ENCODE data around the gene SLC25A33.
"Not testable (repeated sequence)": the region's sequence is repeated elsewhere in the genome, so short reads cannot be mapped to it uniquely, and the experiment has no call there.

The SLC25A33 gene

DNA sequence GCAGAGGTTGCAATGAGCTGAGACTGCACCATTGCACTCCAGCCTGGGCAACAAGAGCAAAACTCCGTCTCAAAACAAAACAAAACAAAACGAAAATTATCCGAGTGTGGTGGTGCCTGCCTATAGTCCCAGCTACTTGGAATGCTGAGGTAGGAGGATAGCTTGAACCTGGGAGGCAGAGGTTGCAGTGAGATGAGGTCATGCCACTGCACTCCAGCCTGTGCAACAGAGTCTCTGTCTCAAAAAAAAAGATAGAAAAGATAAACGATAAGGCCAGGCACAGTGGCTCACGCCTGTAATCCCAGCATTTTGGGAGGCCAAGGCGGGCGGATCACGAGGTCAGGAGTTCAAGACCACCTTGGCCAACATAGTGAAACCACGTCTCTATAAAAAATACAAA lies 23.7 kb upstream of the SLC25A33 start:
- H4K5ac ChIP-seq (ENCODE audit: low read length); H3K4ac ChIP-seq (ENCODE audit: low read depth, low read length); H3K79me2 ChIP-seq (ENCODE audit: control insufficient read depth, insufficient read depth, low read length); H3K18ac ChIP-seq (ENCODE audit: low read length); H3K4me3 ChIP-seq (ENCODE audit: low read length); H3K4me2 ChIP-seq (ENCODE audit: low read length); H3K4me1 ChIP-seq (ENCODE audit: control insufficient read depth, low read depth, low read length); H2BK15ac ChIP-seq (replicated peaks; ENCODE audit: low read depth); H3K79me1 ChIP-seq (ENCODE audit: low read length); H2BK5ac ChIP-seq (ENCODE audit: low read length); H3K27me3 ChIP-seq (ENCODE audit: insufficient read depth, low read length, poor library complexity); H3K9ac ChIP-seq (ENCODE audit: low read length); H2AK5ac ChIP-seq (ENCODE audit: low read length); H4K8ac ChIP-seq (ENCODE audit: low read depth, low read length); H3K27ac ChIP-seq (ENCODE audit: low read depth, low read length); H3K23ac ChIP-seq (ENCODE audit: low read length); H3K36me3 ChIP-seq (ENCODE audit: control insufficient read depth, insufficient read depth, low read length); DNase-seq; H2BK120ac ChIP-seq (ENCODE audit: low read depth, low read length); H3K56ac ChIP-seq (ENCODE audit: low read length): not testable (repeated sequence)
- WGBS (ENCODE audit: extremely low coverage, insufficient coverage, low lambda C conversion rate), result no CpG with 5 or more reads among the region's 9 CpGs

DNA sequence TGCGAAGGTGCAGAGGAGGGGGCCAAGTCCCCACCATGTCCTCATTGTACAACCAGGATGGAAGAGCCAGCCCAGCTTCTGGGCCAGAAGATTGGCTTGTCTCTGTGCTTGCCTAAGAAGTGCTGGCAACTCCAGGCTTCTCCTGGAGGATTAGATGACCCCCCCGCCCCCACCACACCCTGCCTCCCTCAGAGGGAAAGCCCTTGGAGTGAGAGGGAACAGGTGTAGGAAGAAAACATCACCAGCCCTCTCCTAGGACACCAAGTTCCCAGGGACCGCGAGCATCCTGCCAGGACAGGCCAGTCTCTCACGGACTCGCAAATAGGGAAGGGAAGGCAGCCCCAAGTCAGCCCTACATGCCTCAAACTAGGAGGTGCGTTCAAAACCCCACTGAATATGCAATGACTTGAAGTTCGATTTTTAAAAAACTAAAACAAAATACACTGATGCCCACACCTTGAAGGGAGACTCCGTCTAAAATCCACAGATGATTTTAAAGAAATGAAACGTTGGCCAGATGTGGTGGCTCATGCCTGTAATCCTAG lies 20.7 kb upstream of the SLC25A33 start:
- no CpG with 5 or more reads among the region's 10 CpGs for WGBS (ENCODE audit: extremely low coverage, insufficient coverage, low lambda C conversion rate)
- H2BK120ac ChIP-seq (ENCODE audit: low read depth, low read length), result no peak overlapping the region
- H3K27ac ChIP-seq (ENCODE audit: low read depth, low read length), result no peak overlapping the region
- no peak overlapping the region for H3K56ac ChIP-seq (ENCODE audit: low read length)
- H4K8ac ChIP-seq (ENCODE audit: low read depth, low read length), result no peak overlapping the region
- no peak for DNase-seq
- no peak overlapping the region for H2BK5ac ChIP-seq (ENCODE audit: low read length)
- H3K36me3 ChIP-seq (ENCODE audit: control insufficient read depth, insufficient read depth, low read length), result no peaks in the 10 kb centered on the region
- no peaks in the 10 kb centered on the region for H3K27me3 ChIP-seq (ENCODE audit: insufficient read depth, low read length, poor library complexity)
- H3K4me3 ChIP-seq (ENCODE audit: low read length), result no peak overlapping the region
- no peaks in the 10 kb centered on the region for H3K79me1 ChIP-seq (ENCODE audit: low read length)
- H3K23ac ChIP-seq (ENCODE audit: low read length), result no peak overlapping the region
- no peaks in the 10 kb centered on the region for H3K4me1 ChIP-seq (ENCODE audit: control insufficient read depth, low read depth, low read length)
- no peak overlapping the region for H4K5ac ChIP-seq (ENCODE audit: low read length)
- H2AK5ac ChIP-seq (ENCODE audit: low read length), result no peak overlapping the region
- no peaks in the 10 kb centered on the region for H3K79me2 ChIP-seq (ENCODE audit: control insufficient read depth, insufficient read depth, low read length)
- H3K18ac ChIP-seq (ENCODE audit: low read length), result no peak overlapping the region
- H2BK15ac ChIP-seq (replicated peaks; ENCODE audit: low read depth), result no peak overlapping the region
- no peak overlapping the region for H3K4me2 ChIP-seq (ENCODE audit: low read length)
- H3K4ac ChIP-seq (ENCODE audit: low read depth, low read length), result no peak overlapping the region
- no peak overlapping the region for H3K9ac ChIP-seq (ENCODE audit: low read length)

DNA sequence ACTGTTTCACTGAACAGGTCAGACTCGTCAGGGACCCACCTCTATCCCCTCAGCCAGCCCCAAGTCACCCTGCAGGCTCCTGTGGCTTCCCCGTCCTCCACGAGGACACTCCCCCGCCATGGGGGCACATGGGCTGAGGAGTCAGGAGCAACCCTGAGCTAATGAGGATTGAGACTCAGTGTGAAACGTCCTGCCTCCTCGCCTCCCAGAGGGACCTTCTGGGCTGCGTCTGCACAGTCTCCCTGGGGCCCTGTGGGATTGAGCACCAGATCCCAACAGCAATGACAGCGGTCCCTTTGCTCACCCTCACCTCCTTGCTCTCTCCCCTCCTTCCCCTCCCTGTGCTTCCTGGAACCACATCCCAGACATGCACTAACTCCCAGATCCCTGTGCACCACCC lies 18.9 kb upstream of the SLC25A33 start:
- H3K4ac ChIP-seq (ENCODE audit: low read depth, low read length), result no peak overlapping the region
- H2AK5ac ChIP-seq (ENCODE audit: low read length), result no peak overlapping the region
- no peak overlapping the region for H4K8ac ChIP-seq (ENCODE audit: low read depth, low read length)
- H2BK120ac ChIP-seq (ENCODE audit: low read depth, low read length), result no peak overlapping the region
- H3K4me1 ChIP-seq (ENCODE audit: control insufficient read depth, low read depth, low read length), result no peaks in the 10 kb centered on the region
- H3K36me3 ChIP-seq (ENCODE audit: control insufficient read depth, insufficient read depth, low read length), result no peaks in the 10 kb centered on the region
- H3K4me2 ChIP-seq (ENCODE audit: low read length), result no peak overlapping the region
- no peaks in the 10 kb centered on the region for H3K27me3 ChIP-seq (ENCODE audit: insufficient read depth, low read length, poor library complexity)
- H3K9ac ChIP-seq (ENCODE audit: low read length), result no peak overlapping the region
- H3K23ac ChIP-seq (ENCODE audit: low read length), result no peak overlapping the region
- no peak overlapping the region for H3K27ac ChIP-seq (ENCODE audit: low read depth, low read length)
- WGBS (ENCODE audit: extremely low coverage, insufficient coverage, low lambda C conversion rate), result no CpG with 5 or more reads among the region's 8 CpGs
- H3K79me1 ChIP-seq (ENCODE audit: low read length), result no peaks in the 10 kb centered on the region
- H3K18ac ChIP-seq (ENCODE audit: low read length), result no peak overlapping the region
- no peak for DNase-seq
- no peak overlapping the region for H4K5ac ChIP-seq (ENCODE audit: low read length)
- no peak overlapping the region for H2BK15ac ChIP-seq (replicated peaks; ENCODE audit: low read depth)
- peak overlapping the region; percentile 25 for H3K56ac ChIP-seq (ENCODE audit: low read length)
- no peak overlapping the region for H2BK5ac ChIP-seq (ENCODE audit: low read length)
- no peaks in the 10 kb centered on the region for H3K79me2 ChIP-seq (ENCODE audit: control insufficient read depth, insufficient read depth, low read length)
- H3K4me3 ChIP-seq (ENCODE audit: low read length), result no peak overlapping the region

DNA sequence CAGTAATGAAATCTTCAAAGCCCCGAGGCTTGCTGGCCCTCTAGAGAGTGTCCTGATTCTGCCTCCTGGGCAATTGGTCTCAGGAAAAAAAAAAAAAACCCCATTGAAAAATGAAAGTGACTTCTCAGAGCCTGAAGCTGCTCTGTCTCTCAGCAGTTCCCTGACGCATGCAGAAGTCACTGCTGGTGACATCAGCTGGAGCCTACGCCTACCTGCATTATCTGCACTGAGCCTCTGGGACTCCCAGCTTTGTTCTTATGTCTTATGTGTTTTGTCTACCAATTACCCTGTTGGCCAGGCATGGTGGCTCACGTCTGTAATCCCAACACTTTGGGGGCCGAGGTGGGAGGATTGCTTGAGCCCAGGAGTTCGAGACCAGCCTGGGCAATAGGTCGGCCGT lies 10.1 kb upstream of the SLC25A33 start:
- WGBS (ENCODE audit: extremely low coverage, insufficient coverage, low lambda C conversion rate), result no CpG with 5 or more reads among the region's 8 CpGs
- DNase-seq, result peak; percentile 33
- no peaks in the 10 kb centered on the region for H3K36me3 ChIP-seq (ENCODE audit: control insufficient read depth, insufficient read depth, low read length)
- no peaks in the 10 kb centered on the region for H3K4me1 ChIP-seq (ENCODE audit: control insufficient read depth, low read depth, low read length)
- H3K4ac ChIP-seq (ENCODE audit: low read depth, low read length), result no peak overlapping the region
- H2BK15ac ChIP-seq (replicated peaks; ENCODE audit: low read depth), result no peak overlapping the region
- H3K4me2 ChIP-seq (ENCODE audit: low read length), result no peak overlapping the region
- no peak overlapping the region for H3K23ac ChIP-seq (ENCODE audit: low read length)
- H4K8ac ChIP-seq (ENCODE audit: low read depth, low read length), result no peak overlapping the region
- no peaks in the 10 kb centered on the region for H3K79me1 ChIP-seq (ENCODE audit: low read length)
- no peak overlapping the region for H2BK5ac ChIP-seq (ENCODE audit: low read length)
- H3K18ac ChIP-seq (ENCODE audit: low read length), result no peak overlapping the region
- H4K5ac ChIP-seq (ENCODE audit: low read length), result no peak overlapping the region
- no peak overlapping the region for H2AK5ac ChIP-seq (ENCODE audit: low read length)
- H3K27ac ChIP-seq (ENCODE audit: low read depth, low read length), result no peak overlapping the region
- no peak overlapping the region for H3K4me3 ChIP-seq (ENCODE audit: low read length)
- no peak overlapping the region for H3K56ac ChIP-seq (ENCODE audit: low read length)
- H3K79me2 ChIP-seq (ENCODE audit: control insufficient read depth, insufficient read depth, low read length), result no peaks in the 10 kb centered on the region
- H3K9ac ChIP-seq (ENCODE audit: low read length), result no peak overlapping the region
- no peak overlapping the region for H2BK120ac ChIP-seq (ENCODE audit: low read depth, low read length)
- H3K27me3 ChIP-seq (ENCODE audit: insufficient read depth, low read length, poor library complexity), result no peaks in the 10 kb centered on the region

DNA sequence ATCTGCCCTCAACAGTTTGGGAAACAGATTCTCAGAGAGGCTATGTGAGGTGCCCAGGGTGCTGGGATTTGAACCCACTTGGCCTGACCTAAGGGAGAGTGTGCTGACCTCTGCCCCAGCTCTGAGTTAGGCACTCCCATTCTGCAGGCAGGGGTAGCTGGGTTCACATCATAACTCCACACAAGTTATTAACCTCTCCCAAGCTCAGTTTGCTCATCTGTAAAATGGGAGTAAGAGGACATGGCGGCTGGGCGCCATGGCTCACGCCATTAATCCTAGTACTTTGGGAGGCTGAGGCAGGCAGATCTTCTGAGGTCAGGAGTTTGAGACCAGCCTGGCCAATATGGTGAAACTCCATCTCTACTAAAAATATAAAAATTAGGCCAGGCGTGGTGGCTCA lies 8.9 kb upstream of the SLC25A33 start:
- Histone ChIP-seq H3K4me1 (ENCODE audit: control insufficient read depth, low read depth, low read length) (no peaks in the 10 kb centered on the region), H3K4me3 (ENCODE audit: low read length) (no peak overlapping the region), H3K36me3 (ENCODE audit: control insufficient read depth, insufficient read depth, low read length) (no peaks in the 10 kb centered on the region), H3K9ac (ENCODE audit: low read length) (no peak overlapping the region), H2BK15ac (replicated peaks; ENCODE audit: low read depth) (no peak overlapping the region), H4K8ac (ENCODE audit: low read depth, low read length) (no peak overlapping the region), H3K4me2 (ENCODE audit: low read length) (no peak overlapping the region), H3K56ac (ENCODE audit: low read length) (no peak overlapping the region), H3K79me2 (ENCODE audit: control insufficient read depth, insufficient read depth, low read length) (no peaks in the 10 kb centered on the region), H3K18ac (ENCODE audit: low read length) (no peak overlapping the region), H3K79me1 (ENCODE audit: low read length) (no peaks in the 10 kb centered on the region), H3K27me3 (ENCODE audit: insufficient read depth, low read length, poor library complexity) (no peaks in the 10 kb centered on the region), H3K27ac (ENCODE audit: low read depth, low read length) (no peak overlapping the region), H3K4ac (ENCODE audit: low read depth, low read length) (no peak overlapping the region), H2BK5ac (ENCODE audit: low read length) (no peak overlapping the region), H2AK5ac (ENCODE audit: low read length) (no peak overlapping the region), H4K5ac (ENCODE audit: low read length) (no peak overlapping the region), H2BK120ac (ENCODE audit: low read depth, low read length) (no peak overlapping the region), H3K23ac (ENCODE audit: low read length) (no peak overlapping the region)
- no peak for DNase-seq
- no CpG with 5 or more reads among the region's 4 CpGs for WGBS (ENCODE audit: extremely low coverage, insufficient coverage, low lambda C conversion rate)

DNA sequence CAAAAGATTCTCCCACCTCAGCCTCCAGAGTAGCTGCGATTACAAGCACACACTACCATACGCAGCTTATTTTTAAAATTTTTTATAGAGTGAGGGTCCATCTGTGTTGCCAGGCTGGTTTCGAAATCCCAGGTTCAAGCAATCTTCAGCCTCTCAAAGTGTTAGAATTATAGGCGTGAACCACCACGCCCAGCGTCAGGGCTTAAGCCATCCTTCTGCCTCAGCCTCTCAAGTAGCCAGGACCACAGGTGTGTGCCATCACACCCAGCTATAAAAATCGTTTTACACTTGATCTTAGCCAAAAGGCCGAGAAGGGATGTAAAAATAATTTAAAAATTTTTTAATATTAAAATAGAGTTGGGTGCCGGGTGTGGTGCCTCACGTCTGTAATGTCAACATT lies 4.3 kb upstream of the SLC25A33 start:
- no peak overlapping the region for H3K18ac ChIP-seq (ENCODE audit: low read length)
- H3K79me2 ChIP-seq (ENCODE audit: control insufficient read depth, insufficient read depth, low read length), result peaks cover 2% of the 10 kb centered on the region
- H2BK15ac ChIP-seq (replicated peaks; ENCODE audit: low read depth), result no peak overlapping the region
- H3K27me3 ChIP-seq (ENCODE audit: insufficient read depth, low read length, poor library complexity), result no peaks in the 10 kb centered on the region
- no peak overlapping the region for H3K56ac ChIP-seq (ENCODE audit: low read length)
- no peak overlapping the region for H4K5ac ChIP-seq (ENCODE audit: low read length)
- WGBS (ENCODE audit: extremely low coverage, insufficient coverage, low lambda C conversion rate), result 100% methylated on average over 2 of the region's 10 CpGs
- no peak overlapping the region for H2BK5ac ChIP-seq (ENCODE audit: low read length)
- H3K4me2 ChIP-seq (ENCODE audit: low read length), result no peak overlapping the region
- no peak overlapping the region for H3K4ac ChIP-seq (ENCODE audit: low read depth, low read length)
- H3K36me3 ChIP-seq (ENCODE audit: control insufficient read depth, insufficient read depth, low read length), result no peaks in the 10 kb centered on the region
- no peak overlapping the region for H3K9ac ChIP-seq (ENCODE audit: low read length)
- no peak overlapping the region for H4K8ac ChIP-seq (ENCODE audit: low read depth, low read length)
- H2AK5ac ChIP-seq (ENCODE audit: low read length), result no peak overlapping the region
- no peak overlapping the region for H3K23ac ChIP-seq (ENCODE audit: low read length)
- no peak overlapping the region for H3K27ac ChIP-seq (ENCODE audit: low read depth, low read length)
- H3K4me3 ChIP-seq (ENCODE audit: low read length), result no peak overlapping the region
- H2BK120ac ChIP-seq (ENCODE audit: low read depth, low read length), result no peak overlapping the region
- H3K4me1 ChIP-seq (ENCODE audit: control insufficient read depth, low read depth, low read length), result peaks cover 2% of the 10 kb centered on the region
- no peak for DNase-seq
- peaks cover under 1% of the 10 kb centered on the region for H3K79me1 ChIP-seq (ENCODE audit: low read length)

Measured in mesendoderm (in vitro differentiated cells).